SK-N-SH (cell line): ENCODE measurements around the gene SDS. TPM values are rescaled to one million over a fixed set of nuclear protein-coding genes. Genes with fewer than 3 reads are reported as not detected.

Experiments used
- CTCF ChIA-PET: fragments of 300-600, 350-600 bp; formaldehyde crosslinking; extraction: SDS; loops from one replicate; lab custom pipeline; 2021; lab: Yijun Ruan, JAX
- POLR2A ChIA-PET: fragments of 350-600 bp; sonication (Branson Sonifier 250); formaldehyde crosslinking; extraction: SDS; loops from one replicate; lab custom pipeline; 2020; ENCODE audit warnings: antibody characterized with exemption, inconsistent platforms; lab: Yijun Ruan, JAX
- DNase-seq: peaks from one replicate; pipeline ENCODE4 v3.0.0; 2012
- H2AFZ ChIP-seq: fragments of 200-600 bp; sonication (generic); 2 replicates; pipeline ENCODE4 v1.8.1; 2016; ENCODE audit warnings: antibody characterized with exemption, mild to moderate bottlenecking, low read depth
- H3F3A ChIP-seq: fragments of 200-600 bp; sonication (generic); replicated peaks from 2 replicates; pipeline ENCODE3; 2016; ENCODE audit warnings: antibody characterized with exemption, mild to moderate bottlenecking; ENCODE audit not compliant: insufficient read depth
- H3K27ac ChIP-seq, 2 experiments: fragments of 200-500 bp in 1 of 2; fragments of 200-600 bp in 1 of 2; sonication (Bioruptor generic) in 1 of 2; sonication (generic), shearing (Covaris generic) in 1 of 2; 2 replicates each; pipeline versions ENCODE4 v1.5.1 to v1.6.1; 2014 to 2016; ENCODE audit warnings: low read depth in 2 of 2, inconsistent platforms in 1 of 2, low read length in 1 of 2, mild to moderate bottlenecking in 1 of 2, mixed read lengths in 1 of 2
- H3K27me3 ChIP-seq: fragments of 200-600 bp; sonication (generic), shearing (Covaris generic); 2 replicates; pipeline ENCODE4 v1.6.1; 2016; ENCODE audit warnings: mixed run types; ENCODE audit not compliant: insufficient read depth
- H3K36me3 ChIP-seq, 2 experiments: fragments of 200-500 bp in 1 of 2; fragments of 200-600 bp in 1 of 2; sonication (Bioruptor generic) in 1 of 2; sonication (generic) in 1 of 2; replicated peaks in 1 of 2; 2 replicates each; pipeline versions ENCODE3 to v1.5.1; 2014 to 2016; ENCODE audit warnings: low read length in 1 of 2, mild to moderate bottlenecking in 1 of 2; ENCODE audit not compliant: insufficient read depth in 2 of 2, control insufficient read depth in 1 of 2
- H3K4me1 ChIP-seq, 2 experiments: fragments of 200-500 bp in 1 of 2; fragments of 200-600 bp in 1 of 2; sonication (Bioruptor generic) in 1 of 2; sonication (generic), shearing (Covaris generic) in 1 of 2; 2 replicates each; pipeline versions ENCODE4 v1.5.1 to v1.6.1; 2014 to 2016; ENCODE audit warnings: low read depth in 1 of 2, low read length in 1 of 2, mixed run types in 1 of 2; ENCODE audit not compliant: insufficient read depth in 2 of 2, control insufficient read depth in 1 of 2
- H3K4me2 ChIP-seq: fragments of 200-600 bp; sonication (generic), shearing (Covaris generic); 2 replicates; pipeline ENCODE4 v1.6.1; 2017; ENCODE audit warnings: mixed run types
- H3K4me3 ChIP-seq, 2 experiments: fragments of 200-500 bp in 1 of 2; fragments of 200-600 bp in 1 of 2; sonication (Bioruptor generic) in 1 of 2; sonication (generic), shearing (Covaris generic) in 1 of 2; 2 replicates each; pipeline versions ENCODE4 v1.5.1 to v1.8.1; 2014 to 2016; ENCODE audit warnings: low read depth in 2 of 2, inconsistent platforms in 1 of 2, low read length in 1 of 2, mild to moderate bottlenecking in 1 of 2, mixed read lengths in 1 of 2, moderate library complexity in 1 of 2
- H3K79me2 ChIP-seq: fragments of 200-600 bp; sonication (generic); 2 replicates; pipeline ENCODE4 v1.8.1; 2017; ENCODE audit warnings: mild to moderate bottlenecking; ENCODE audit not compliant: insufficient read depth
- H3K9ac ChIP-seq: fragments of 200-600 bp; sonication (generic); 2 replicates; pipeline ENCODE4 v1.6.1; 2017; ENCODE audit warnings: mixed run types
- H3K9me2 ChIP-seq: fragments of 200-600 bp; sonication (generic); 2 replicates; pipeline ENCODE4 v1.6.1; 2017; ENCODE audit warnings: mixed run types
- H3K9me3 ChIP-seq: fragments of 200-600 bp; sonication (generic); 2 replicates; pipeline ENCODE4 v1.6.1; 2017; ENCODE audit warnings: mixed run types, mild to moderate bottlenecking, moderate library complexity
- H4K20me1 ChIP-seq: fragments of 200-600 bp; sonication (generic); 2 replicates; pipeline ENCODE4 v1.6.1; 2017; ENCODE audit warnings: mild to moderate bottlenecking, mixed run types; ENCODE audit not compliant: insufficient read depth
- CHD2 ChIP-seq: fragments of 150-350 bp; IDR thresholded peaks from 2 replicates; pipeline ENCODE4 v1.6.1; 2018; ENCODE audit warnings: low read length; ENCODE audit not compliant: partially characterized antibody
- CTCF ChIP-seq: fragments of 200-600 bp; sonication (generic); IDR thresholded peaks from 2 replicates; pipeline ENCODE4 v1.6.1; 2017; ENCODE audit warnings: antibody characterized with exemption, mild to moderate bottlenecking, moderate library complexity
- EP300 ChIP-seq, 2 experiments: IDR thresholded peaks; 2 replicates each; pipeline versions ENCODE4 v1.4.0 to v1.6.1; 2012; ENCODE audit warnings: borderline replicate concordance in 1 of 2, low read depth in 1 of 2, low read length in 1 of 2
- FOSL2 ChIP-seq: IDR thresholded peaks from 2 replicates; pipeline ENCODE4 v1.4.0; 2012; ENCODE audit warnings: low read depth, mild to moderate bottlenecking, moderate library complexity, borderline replicate concordance
- FOXJ3 ChIP-seq: sonication (generic); formaldehyde crosslinking; IDR thresholded peaks from 2 replicates; pipeline ENCODE4 v1.5.1; 2020; ENCODE audit warnings: mild to moderate bottlenecking, missing genetic modification reagents
- GABPA ChIP-seq: IDR thresholded peaks from 2 replicates; pipeline ENCODE4 v1.4.0; 2012; ENCODE audit warnings: low read depth, mild to moderate bottlenecking
- NRF1 ChIP-seq: IDR thresholded peaks from 2 replicates; pipeline ENCODE4 v1.6.1; 2012; ENCODE audit warnings: low read depth, mild to moderate bottlenecking, low read length
- POLR2AphosphoS5 ChIP-seq: IDR thresholded peaks from 2 replicates; pipeline ENCODE4 v1.6.1; 2012; ENCODE audit warnings: low read depth, low read length
- REST ChIP-seq: IDR thresholded peaks from 2 replicates; pipeline ENCODE4 v1.6.1; 2012; ENCODE audit warnings: mild to moderate bottlenecking, low read depth, low read length, moderate library complexity
- RXRA ChIP-seq: IDR thresholded peaks from 2 replicates; pipeline ENCODE4 v1.4.0; 2012; ENCODE audit warnings: low read depth, mild to moderate bottlenecking, borderline replicate concordance
- SIN3A ChIP-seq: IDR thresholded peaks from 2 replicates; pipeline ENCODE4 v1.6.1; 2012; ENCODE audit warnings: low read depth, mild to moderate bottlenecking, low read length, moderate library complexity, borderline replicate concordance
- TAF1 ChIP-seq: IDR thresholded peaks from 2 replicates; pipeline ENCODE4 v1.6.1; 2012; ENCODE audit warnings: low read depth, mild to moderate bottlenecking, low read length, moderate library complexity, borderline replicate concordance
- TCF12 ChIP-seq: IDR thresholded peaks from 2 replicates; pipeline ENCODE4 v1.4.0; 2012
- USF1 ChIP-seq: IDR thresholded peaks from 2 replicates; pipeline ENCODE4 v1.4.0; 2012; ENCODE audit warnings: low read depth, borderline replicate concordance
- YY1 ChIP-seq: IDR thresholded peaks from 2 replicates; pipeline ENCODE4 v1.4.0; 2012; ENCODE audit warnings: low read depth, mild to moderate bottlenecking
- ZBTB33 ChIP-seq: IDR thresholded peaks from 2 replicates; pipeline ENCODE4 v1.4.0; 2012; ENCODE audit warnings: low read depth, borderline replicate concordance
- WGBS: methylation state at CpG from one replicate; pipeline ENCODE4 v1.1.6; 2017; ENCODE audit warnings: low lambda C conversion rate; 5-methylcytosine and 5-hydroxymethylcytosine counted together
- polyA plus RNA-seq, 3 experiments: library from polyadenylated mRNA; depleted of rRNA; stranded (reverse); fragments of >200 nt; gene quantifications; 2 replicates each; pipeline ENCODE4 v1.2.3, GENCODE V29; 2012
- TF ChIP-seq, protein P1 (sequence below): IDR thresholded peaks from 2 replicates; pipeline ENCODE4; 2012
- TF ChIP-seq, protein P2 (sequence below): IDR thresholded peaks from 2 replicates; pipeline ENCODE4 v1.4.0; 2012; ENCODE audit warnings: low read depth
- TF ChIP-seq, protein P3 (sequence below): fragments of 150-350 bp; IDR thresholded peaks from 2 replicates; pipeline ENCODE4 v1.6.1; 2016; ENCODE audit warnings: mild to moderate bottlenecking, low read depth, low read length

Gene SDS
- polyA plus RNA-seq, 1 of the 3 experiments (the other 2 are of a cell fraction) = 0.08 TPM

GRCh38 chr12:113374823-113375428, 28.8 kb downstream of the SDS start (continued):
- TF ChIP-seq NRF1 (no peak), TAF1 (no peak), POLR2AphosphoS5 (no peak)

DNA sequence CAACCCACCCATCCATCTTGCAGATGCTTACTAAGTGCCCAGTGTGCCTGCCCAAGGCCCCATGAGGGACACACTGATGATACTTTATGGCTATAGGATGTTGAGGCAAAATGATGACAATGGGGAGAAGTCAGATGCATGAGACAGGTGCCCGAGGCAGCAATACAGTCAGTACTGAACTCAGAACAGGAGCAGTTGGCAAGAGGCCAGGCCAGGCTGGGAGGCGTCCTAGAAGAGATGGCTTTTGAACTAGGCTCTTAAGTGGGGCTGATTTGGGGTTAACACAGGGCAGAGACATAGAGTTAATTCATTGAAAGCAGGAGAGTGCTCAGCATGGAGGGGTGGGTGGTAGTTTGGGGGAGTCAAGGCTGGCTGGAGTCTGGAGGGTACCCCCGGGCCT, 29.7 kb downstream of the SDS start:
- 89% methylated on average over 2 of the region's 3 CpGs for WGBS
- CTCF ChIA-PET = no interaction called here

More for the DNA sequence above, 29.7 kb downstream of the SDS start:
- no peak overlapping the region for H2AFZ ChIP-seq
- no peak overlapping the region for H3K9ac ChIP-seq
- no peak overlapping the region for H3K4me2 ChIP-seq
- no peak overlapping the region for H3K4me3 ChIP-seq
- no peaks in the 10 kb centered on the region for H3F3A ChIP-seq
- no peaks in the 10 kb centered on the region for H3K79me2 ChIP-seq
- H3K27ac ChIP-seq = no peak overlapping the region
- no peaks in the 10 kb centered on the region for H3K9me2 ChIP-seq
- no peak for TF ChIP-seq FOXJ3 (CRISPR knock-in tag)
- TF ChIP-seq TCF12 = no peak
- no peak for TF ChIP-seq REST
- TF ChIP-seq TAF1 = no peak
- no peak for TF ChIP-seq USF1
- TF ChIP-seq, protein P1, sequence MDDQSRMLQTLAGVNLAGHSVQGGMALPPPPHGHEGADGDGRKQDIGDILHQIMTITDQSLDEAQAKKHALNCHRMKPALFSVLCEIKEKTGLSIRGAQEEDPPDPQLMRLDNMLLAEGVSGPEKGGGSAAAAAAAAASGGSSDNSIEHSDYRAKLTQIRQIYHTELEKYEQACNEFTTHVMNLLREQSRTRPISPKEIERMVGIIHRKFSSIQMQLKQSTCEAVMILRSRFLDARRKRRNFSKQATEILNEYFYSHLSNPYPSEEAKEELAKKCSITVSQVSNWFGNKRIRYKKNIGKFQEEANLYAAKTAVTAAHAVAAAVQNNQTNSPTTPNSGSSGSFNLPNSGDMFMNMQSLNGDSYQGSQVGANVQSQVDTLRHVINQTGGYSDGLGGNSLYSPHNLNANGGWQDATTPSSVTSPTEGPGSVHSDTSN = no peak
- TF ChIP-seq FOSL2 = no peak
- TF ChIP-seq YY1 = no peak
- TF ChIP-seq EP300 (IDR thresholded peaks at IDR 0.05; ENCODE audit: borderline replicate concordance in 1 of 2, low read depth in 1 of 2, low read length in 1 of 2) = no peak
- TF ChIP-seq CHD2 = no peak
- TF ChIP-seq, protein P2, sequence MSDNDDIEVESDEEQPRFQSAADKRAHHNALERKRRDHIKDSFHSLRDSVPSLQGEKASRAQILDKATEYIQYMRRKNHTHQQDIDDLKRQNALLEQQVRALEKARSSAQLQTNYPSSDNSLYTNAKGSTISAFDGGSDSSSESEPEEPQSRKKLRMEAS = no peak
- TF ChIP-seq SIN3A = no peak
- TF ChIP-seq RXRA = no peak
- no peak for TF ChIP-seq GABPA
- TF ChIP-seq ZBTB33 = no peak
- TF ChIP-seq, protein P3, sequence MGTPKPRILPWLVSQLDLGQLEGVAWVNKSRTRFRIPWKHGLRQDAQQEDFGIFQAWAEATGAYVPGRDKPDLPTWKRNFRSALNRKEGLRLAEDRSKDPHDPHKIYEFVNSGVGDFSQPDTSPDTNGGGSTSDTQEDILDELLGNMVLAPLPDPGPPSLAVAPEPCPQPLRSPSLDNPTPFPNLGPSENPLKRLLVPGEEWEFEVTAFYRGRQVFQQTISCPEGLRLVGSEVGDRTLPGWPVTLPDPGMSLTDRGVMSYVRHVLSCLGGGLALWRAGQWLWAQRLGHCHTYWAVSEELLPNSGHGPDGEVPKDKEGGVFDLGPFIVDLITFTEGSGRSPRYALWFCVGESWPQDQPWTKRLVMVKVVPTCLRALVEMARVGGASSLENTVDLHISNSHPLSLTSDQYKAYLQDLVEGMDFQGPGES = no peak
- no peak for TF ChIP-seq CTCF
- POLR2A ChIA-PET = interaction anchor here (0.6 kb wide), 1 partner anchor 584 kb away, joined by 3 read pairs; no protein-coding TSS in a partner anchor
- no peaks in the 10 kb centered on the region for H3K27me3 ChIP-seq
- no peaks in the 10 kb centered on the region for H3K4me1 ChIP-seq
- no peaks in the 10 kb centered on the region for H4K20me1 ChIP-seq
- DNase-seq = no peak
- peaks cover 6 to 8% of the 10 kb centered on the region in 2 experiments for H3K36me3 ChIP-seq
- no peaks in the 10 kb centered on the region for H3K9me3 ChIP-seq
